Measurements from ENCODE around the gene AAMDC.
"Not testable (repeated sequence)": the region's sequence is repeated elsewhere in the genome, so short reads cannot be mapped to it uniquely, and the experiment has no call there.

AAMDC gene

GRCh38 chr11:77821349-77821851 is 456 bp downstream of the AAMDC start (continued):
- TF ChIP-seq BCL11B (tag by site-specific recombination; IDR thresholded peaks at IDR 0.05; ENCODE audit: low read depth) (no peak), ZNF600 (tag by site-specific recombination; IDR thresholded peaks at IDR 0.05) (0 out of 2 replicates have a peak, but pooled peaks have one; percentile 10), ZNF148 (tag by site-specific recombination; IDR thresholded peaks at IDR 0.05; ENCODE audit: borderline replicate concordance) (no peak), ZBTB20 (tag by site-specific recombination; IDR thresholded peaks at IDR 0.05) (peak; percentile 80), ZNF510 (tag by site-specific recombination; IDR thresholded peaks at IDR 0.05; ENCODE audit: insufficient replicate concordance) (no peak), FEZF1 (tag by site-specific recombination; IDR thresholded peaks at IDR 0.05) (peak; percentile 5; the same call in 1 of the 2 replicates), ZBTB17 (tag by site-specific recombination; IDR thresholded peaks at IDR 0.05) (no peak), ZNF549 (tag by site-specific recombination; IDR thresholded peaks at IDR 0.05) (no peak), PATZ1 (tag by site-specific recombination; IDR thresholded peaks at IDR 0.05) (no peak; the same call in 1 of the 2 replicates), ZSCAN23 (tag by site-specific recombination; IDR thresholded peaks at IDR 0.05) (no peak)
- TF ChIP-seq, protein P1, sequence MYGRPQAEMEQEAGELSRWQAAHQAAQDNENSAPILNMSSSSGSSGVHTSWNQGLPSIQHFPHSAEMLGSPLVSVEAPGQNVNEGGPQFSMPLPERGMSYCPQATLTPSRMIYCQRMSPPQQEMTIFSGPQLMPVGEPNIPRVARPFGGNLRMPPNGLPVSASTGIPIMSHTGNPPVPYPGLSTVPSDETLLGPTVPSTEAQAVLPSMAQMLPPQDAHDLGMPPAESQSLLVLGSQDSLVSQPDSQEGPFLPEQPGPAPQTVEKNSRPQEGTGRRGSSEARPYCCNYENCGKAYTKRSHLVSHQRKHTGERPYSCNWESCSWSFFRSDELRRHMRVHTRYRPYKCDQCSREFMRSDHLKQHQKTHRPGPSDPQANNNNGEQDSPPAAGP (tag by site-specific recombination; IDR thresholded peaks at IDR 0.05) = no peak
- TF ChIP-seq, protein P2, sequence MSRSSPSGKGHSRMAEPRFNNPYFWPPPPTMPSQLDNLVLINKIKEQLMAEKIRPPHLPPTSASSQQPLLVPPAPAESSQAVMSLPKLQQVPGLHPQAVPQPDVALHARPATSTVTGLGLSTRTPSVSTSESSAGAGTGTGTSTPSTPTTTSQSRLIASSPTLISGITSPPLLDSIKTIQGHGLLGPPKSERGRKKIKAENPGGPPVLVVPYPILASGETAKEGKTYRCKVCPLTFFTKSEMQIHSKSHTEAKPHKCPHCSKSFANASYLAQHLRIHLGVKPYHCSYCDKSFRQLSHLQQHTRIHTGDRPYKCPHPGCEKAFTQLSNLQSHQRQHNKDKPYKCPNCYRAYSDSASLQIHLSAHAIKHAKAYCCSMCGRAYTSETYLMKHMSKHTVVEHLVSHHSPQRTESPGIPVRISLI (tag by site-specific recombination; IDR thresholded peaks at IDR 0.05) = no peak

- H3K4me1 ChIP-seq (ENCODE audit: control insufficient read depth, insufficient read depth, low read length); H3K36me3 ChIP-seq (ENCODE audit: control insufficient read depth in 2 of 2, insufficient read depth in 1 of 2, low read length in 2 of 2); CTCF ChIA-PET; H3K27ac ChIP-seq (ENCODE audit: extremely low read depth, low read depth, low read length); H3K4me3 ChIP-seq (ENCODE audit: low read depth, low read length); H3K9me3 ChIP-seq (ENCODE audit: control insufficient read depth, insufficient read depth, low read depth, low read length): not testable (repeated sequence)
- POLR2A ChIA-PET = interaction anchor here (1.5 kb wide), 1 partner anchor 173 kb away, joined by 8 read pairs; the partner anchor contains the start of gene INTS4
These were observed 1.2 kb downstream of the AAMDC start for GRCh38 chr11:77822126-77822525.

GRCh38 chr11:77823775-77824174 is 2.8 kb downstream of the AAMDC start:
- no peak overlapping the region for H3K4me3 ChIP-seq (ENCODE audit: low read depth, low read length)
- no peaks in the 10 kb centered on the region for H3K36me3 ChIP-seq (ENCODE audit: control insufficient read depth in 2 of 2, insufficient read depth in 1 of 2, low read length in 2 of 2)
- TF ChIP-seq, protein P3, sequence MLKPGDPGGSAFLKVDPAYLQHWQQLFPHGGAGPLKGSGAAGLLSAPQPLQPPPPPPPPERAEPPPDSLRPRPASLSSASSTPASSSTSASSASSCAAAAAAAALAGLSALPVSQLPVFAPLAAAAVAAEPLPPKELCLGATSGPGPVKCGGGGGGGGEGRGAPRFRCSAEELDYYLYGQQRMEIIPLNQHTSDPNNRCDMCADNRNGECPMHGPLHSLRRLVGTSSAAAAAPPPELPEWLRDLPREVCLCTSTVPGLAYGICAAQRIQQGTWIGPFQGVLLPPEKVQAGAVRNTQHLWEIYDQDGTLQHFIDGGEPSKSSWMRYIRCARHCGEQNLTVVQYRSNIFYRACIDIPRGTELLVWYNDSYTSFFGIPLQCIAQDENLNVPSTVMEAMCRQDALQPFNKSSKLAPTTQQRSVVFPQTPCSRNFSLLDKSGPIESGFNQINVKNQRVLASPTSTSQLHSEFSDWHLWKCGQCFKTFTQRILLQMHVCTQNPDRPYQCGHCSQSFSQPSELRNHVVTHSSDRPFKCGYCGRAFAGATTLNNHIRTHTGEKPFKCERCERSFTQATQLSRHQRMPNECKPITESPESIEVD (tag by site-specific recombination; IDR thresholded peaks at IDR 0.05) = peak; percentile 83
- TF ChIP-seq, protein P4, sequence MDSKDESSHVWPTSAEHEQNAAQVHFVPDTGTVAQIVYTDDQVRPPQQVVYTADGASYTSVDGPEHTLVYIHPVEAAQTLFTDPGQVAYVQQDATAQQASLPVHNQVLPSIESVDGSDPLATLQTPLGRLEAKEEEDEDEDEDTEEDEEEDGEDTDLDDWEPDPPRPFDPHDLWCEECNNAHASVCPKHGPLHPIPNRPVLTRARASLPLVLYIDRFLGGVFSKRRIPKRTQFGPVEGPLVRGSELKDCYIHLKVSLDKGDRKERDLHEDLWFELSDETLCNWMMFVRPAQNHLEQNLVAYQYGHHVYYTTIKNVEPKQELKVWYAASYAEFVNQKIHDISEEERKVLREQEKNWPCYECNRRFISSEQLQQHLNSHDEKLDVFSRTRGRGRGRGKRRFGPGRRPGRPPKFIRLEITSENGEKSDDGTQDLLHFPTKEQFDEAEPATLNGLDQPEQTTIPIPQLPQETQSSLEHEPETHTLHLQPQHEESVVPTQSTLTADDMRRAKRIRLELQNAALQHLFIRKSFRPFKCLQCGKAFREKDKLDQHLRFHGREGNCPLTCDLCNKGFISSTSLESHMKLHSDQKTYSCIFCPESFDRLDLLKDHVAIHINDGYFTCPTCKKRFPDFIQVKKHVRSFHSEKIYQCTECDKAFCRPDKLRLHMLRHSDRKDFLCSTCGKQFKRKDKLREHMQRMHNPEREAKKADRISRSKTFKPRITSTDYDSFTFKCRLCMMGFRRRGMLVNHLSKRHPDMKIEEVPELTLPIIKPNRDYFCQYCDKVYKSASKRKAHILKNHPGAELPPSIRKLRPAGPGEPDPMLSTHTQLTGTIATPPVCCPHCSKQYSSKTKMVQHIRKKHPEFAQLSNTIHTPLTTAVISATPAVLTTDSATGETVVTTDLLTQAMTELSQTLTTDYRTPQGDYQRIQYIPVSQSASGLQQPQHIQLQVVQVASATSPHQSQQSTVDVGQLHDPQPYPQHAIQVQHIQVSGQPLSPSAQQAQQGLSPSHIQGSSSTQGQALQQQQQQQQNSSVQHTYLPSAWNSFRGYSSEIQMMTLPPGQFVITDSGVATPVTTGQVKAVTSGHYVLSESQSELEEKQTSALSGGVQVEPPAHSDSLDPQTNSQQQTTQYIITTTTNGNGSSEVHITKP (tag by site-specific recombination; IDR thresholded peaks at IDR 0.05) = no peak
- ChIA-PET POLR2A (interaction anchor here (1.1 kb wide), 1 partner anchor 171 kb away, joined by 4 read pairs; the partner anchor contains the start of gene INTS4), CTCF (interaction anchor here (0.6 kb wide), 1 partner anchor 248 kb away, joined by 3 read pairs; no protein-coding TSS in a partner anchor)
- no peak overlapping the region for H3K27ac ChIP-seq (ENCODE audit: extremely low read depth, low read depth, low read length)
- H3K4me1 ChIP-seq (ENCODE audit: control insufficient read depth, insufficient read depth, low read length) = no peaks in the 10 kb centered on the region
- H3K9me3 ChIP-seq (ENCODE audit: control insufficient read depth, insufficient read depth, low read depth, low read length) = no peaks in the 10 kb centered on the region
